Putamen (tissue), 1 donor: Measurements from ENCODE around the gene GTF2IRD2.
"Not testable (repeated sequence)": the region's sequence is repeated elsewhere in the genome, so short reads cannot be mapped to it uniquely, and the experiment has no call there.

ENCODE experiments used
- DNase-seq: peaks from one replicate; pipeline ENCODE4 v3.0.0-alpha.2; 2016; ENCODE audit warnings: low spot score

The GTF2IRD2 gene

GRCh38 chr7:74788369-74789150 is 62.8 kb downstream of the GTF2IRD2 start:
- DNase-seq = peak; percentile 94

GRCh38 chr7:74783595-74783994 is 67.8 kb downstream of the GTF2IRD2 start:
- not testable (repeated sequence) for DNase-seq

- DNase-seq = not testable (repeated sequence)
Observed at GRCh38 chr7:74781746-74782145, 69.7 kb downstream of the GTF2IRD2 start.

- not testable (repeated sequence) for DNase-seq
Observed at GRCh38 chr7:74779053-74779452, 72.4 kb downstream of the GTF2IRD2 start.

- not testable (repeated sequence) for DNase-seq
Observed at GRCh38 chr7:74775111-74775510, 76.3 kb downstream of the GTF2IRD2 start.

- not testable (repeated sequence) for DNase-seq
Observed at GRCh38 chr7:74773760-74774750, 77.3 kb downstream of the GTF2IRD2 start, which contains the start of gene NCF1. TSS of gene NCF1 (plus strand) at chr7:74774011. CDS start at chr7:74774032, 21 bp downstream.

GRCh38 chr7:74772093-74772492 is 79.3 kb downstream of the GTF2IRD2 start:
- DNase-seq = not testable (repeated sequence)

GRCh38 chr7:74770062-74770461 is 81.3 kb downstream of the GTF2IRD2 start:
- not testable (repeated sequence) for DNase-seq

- not testable (repeated sequence) for DNase-seq
Observed at GRCh38 chr7:74766991-74767390, 84.4 kb downstream of the GTF2IRD2 start.

- not testable (repeated sequence) for DNase-seq
Observed at GRCh38 chr7:74766509-74766908, 84.9 kb downstream of the GTF2IRD2 start.

- not testable (repeated sequence) for DNase-seq
Observed at GRCh38 chr7:74765205-74765918, 86.0 kb downstream of the GTF2IRD2 start.

GRCh38 chr7:74758982-74759381 is 92.4 kb downstream of the GTF2IRD2 start:
- DNase-seq = not testable (repeated sequence)

GRCh38 chr7:74758268-74758667 is 93.1 kb downstream of the GTF2IRD2 start:
- DNase-seq = not testable (repeated sequence)

- not testable (repeated sequence) for DNase-seq
Observed at GRCh38 chr7:74756673-74757072, 94.7 kb downstream of the GTF2IRD2 start.

GRCh38 chr7:74753921-74754482 is 97.4 kb downstream of the GTF2IRD2 start:
- DNase-seq = not testable (repeated sequence)
